MV-4-11 (cell line): ENCODE measurements around the gene SUN1.
"Not testable (repeated sequence)": the region's sequence is repeated elsewhere in the genome, so short reads cannot be mapped to it uniquely, and the experiment has no call there.

ENCODE experiments used
- DNase-seq: peaks from one replicate; lab custom pipeline; 2025; lab: John Stamatoyannopoulos, UW

The SUN1 gene

GRCh38 chr7:835485-836401, 3.5 kb downstream of the SUN1 start:
- peak; percentile 65 for DNase-seq

DNA sequence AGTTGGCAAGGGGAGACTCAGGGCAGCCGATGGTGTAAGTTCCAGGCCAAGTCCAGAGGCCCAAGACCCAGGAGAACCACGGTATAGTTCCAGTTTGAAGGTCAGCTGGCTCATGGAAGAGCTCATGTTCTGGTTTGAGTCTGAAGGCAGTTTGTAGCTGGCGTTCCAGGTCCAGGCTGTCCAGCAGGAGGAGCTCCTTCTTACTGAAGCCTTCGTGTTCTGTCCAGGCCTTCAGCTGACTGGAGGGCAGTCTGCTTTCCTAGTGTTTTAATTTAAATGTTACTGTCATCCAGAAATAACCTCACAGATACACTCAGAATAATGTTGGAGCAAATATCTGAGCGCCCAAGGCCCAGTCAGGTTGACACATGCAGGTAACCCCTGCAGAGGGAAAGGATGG, 4.2 kb downstream of the SUN1 start:
- DNase-seq, result peak; percentile 19

DNA sequence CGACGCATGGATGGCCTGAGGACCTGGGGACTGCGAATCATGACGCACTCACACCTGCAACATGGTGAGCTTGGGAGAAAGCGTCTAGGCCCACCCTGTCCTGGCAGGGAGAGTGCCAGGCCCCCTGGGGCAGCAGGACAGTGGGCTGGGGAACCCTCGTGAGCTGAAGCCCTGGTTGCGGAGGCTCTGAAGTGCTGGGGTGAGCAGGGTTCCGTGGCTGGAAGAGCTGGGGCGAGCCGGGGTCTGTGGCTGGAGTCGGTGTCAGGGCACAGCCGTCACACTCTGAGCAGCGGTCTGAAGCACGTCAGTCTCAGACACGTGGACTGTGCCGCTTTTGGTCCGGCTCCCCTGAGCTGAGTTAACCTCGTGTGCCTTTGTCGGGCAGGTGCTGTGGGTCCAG, 4.7 kb downstream of the SUN1 start:
- no peak for DNase-seq

DNA sequence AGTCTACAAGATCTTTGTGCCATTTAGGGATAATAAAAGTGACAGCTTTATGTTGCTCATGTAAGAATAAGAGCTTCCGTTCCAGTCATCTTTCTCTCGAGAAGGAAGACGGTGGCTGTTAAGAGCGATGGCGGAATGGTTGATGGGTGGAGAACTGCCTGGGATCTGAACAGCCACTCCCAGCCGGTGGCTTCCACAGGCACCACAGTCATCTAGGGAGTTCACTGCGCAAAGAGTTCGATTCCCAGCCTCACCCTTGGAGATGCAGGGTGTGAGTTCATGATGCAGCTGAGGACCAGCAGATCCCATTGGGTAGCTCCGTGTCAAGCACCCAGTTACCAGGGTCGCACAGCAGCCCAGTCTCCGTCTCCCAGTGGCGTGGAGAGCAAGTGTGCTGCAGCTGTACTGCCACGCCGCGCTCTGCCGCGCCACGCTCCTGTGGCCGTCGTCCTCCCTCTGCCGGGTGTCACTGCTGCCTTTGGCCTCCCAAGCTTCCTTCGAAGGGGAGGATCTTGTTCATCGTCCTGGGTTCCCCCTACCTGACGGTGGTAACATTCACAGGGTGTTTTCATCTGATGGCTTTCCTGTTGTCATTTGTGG, 7.8 kb downstream of the SUN1 start:
- no peak for DNase-seq

GRCh38 chr7:841943-842342, 9.7 kb downstream of the SUN1 start:
- DNase-seq, result no peak

DNA sequence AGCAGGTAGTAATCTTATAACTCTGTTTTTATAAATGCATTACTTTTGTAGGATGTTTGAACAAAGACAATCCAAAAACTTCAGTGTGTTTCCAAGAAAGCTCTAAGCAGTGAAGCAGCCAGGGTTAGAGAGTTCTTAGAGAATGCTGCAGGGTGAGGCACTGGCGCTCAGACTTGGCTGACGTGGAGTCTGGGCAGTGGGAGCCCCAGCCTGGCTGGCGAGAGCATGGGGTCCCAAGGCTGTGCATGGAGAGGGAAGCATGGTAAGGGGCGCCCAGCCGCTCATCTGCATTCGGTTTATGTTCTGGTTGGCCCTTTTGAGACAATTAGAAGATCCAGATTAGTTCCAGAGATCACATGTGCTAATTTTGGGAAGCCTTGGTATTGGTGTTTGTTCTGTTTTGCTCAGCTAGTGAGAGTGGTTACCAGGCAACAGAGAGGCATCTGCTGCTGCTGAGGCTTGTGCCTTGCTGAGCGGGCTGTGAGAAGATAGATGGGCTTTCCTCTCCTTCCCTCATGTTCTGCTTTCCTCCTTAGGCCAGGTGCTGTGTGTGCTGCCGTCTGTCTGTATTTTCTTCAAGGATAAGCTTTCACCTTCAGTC, 10.3 kb downstream of the SUN1 start:
- no peak for DNase-seq

DNA sequence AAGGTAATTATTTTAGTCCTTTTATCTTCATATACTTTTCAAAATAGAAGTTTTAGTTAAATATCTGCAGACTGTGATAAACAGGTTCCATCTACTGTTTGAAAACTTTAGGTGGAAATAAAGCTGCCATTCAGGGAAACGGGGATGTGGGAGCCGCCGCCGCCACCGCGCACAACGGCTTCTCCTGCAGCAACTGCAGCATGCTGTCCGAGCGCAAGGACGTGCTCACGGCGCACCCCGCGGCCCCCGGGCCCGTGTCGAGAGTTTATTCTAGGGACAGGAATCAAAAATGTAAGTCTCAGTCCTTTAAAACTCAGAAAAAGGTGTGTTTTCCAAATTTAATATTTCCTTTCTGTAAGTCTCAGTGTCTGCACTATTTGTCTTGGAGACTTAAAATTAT, 11.0 kb downstream of the SUN1 start:
- no peak for DNase-seq

DNA sequence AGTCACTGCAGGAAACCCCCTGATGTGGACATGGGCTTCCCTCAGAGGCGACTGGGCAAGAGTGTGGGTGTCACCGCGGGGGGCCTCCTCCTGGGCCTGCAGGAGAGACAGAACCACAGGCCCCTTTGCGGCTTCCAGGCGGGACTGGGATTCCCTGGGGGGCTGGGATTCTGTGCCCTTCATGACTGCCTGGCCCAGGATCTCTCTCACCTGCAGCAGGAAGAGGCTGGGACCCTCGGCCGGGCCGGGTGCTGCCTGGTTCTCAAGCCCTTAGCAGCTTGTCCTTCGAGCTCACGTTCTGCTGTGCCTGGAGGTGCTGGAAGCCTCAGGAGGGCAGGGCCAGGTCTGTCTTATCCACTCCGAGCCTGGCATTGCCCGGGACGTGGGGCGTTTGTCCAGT, 11.8 kb downstream of the SUN1 start:
- DNase-seq, result no peak

DNA sequence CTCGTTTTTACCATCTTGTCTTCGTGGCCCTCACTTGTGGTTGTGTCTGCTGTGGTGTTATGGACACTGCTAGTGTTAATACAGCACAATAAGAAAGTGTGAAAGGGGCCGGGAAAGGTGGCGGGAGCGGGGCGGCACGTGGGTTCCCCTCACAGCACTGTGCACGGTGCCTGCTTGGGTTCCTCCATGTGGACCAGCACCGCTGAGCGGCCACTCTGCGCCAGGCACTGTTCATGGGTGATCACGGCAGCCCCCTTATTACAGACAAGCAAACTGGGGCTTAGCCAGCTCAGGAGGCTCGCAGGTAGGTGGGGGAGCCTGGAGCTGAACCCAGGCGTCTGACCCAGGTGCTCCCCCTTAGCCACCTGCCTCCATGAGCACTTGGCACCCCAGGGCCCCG, 12.2 kb downstream of the SUN1 start:
- no peak for DNase-seq

GRCh38 chr7:845091-845490, 12.8 kb downstream of the SUN1 start:
- no peak for DNase-seq

DNA sequence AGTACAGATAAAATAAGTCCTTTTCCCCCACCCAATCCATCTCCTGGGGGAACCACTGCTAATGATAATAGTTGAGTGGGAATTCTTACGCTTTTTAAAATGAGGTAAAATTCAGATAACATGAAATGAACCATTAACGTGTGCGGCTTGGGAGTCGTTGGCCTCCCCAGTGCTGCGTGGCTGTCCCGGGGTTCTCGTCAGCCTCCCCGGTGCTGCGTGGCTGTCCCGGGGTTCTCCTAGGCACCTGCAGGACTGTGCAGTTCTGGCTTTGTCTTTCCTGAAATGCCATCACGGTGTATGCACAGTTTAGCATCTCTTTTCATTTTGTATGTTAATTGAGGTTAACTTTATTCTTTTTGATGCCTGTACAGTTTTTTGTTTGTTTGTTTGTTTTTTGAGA, 13.5 kb downstream of the SUN1 start:
- no peak for DNase-seq

- not testable (repeated sequence) for DNase-seq
Measured at GRCh38 chr7:846958-847650, 14.8 kb downstream of the SUN1 start.

GRCh38 chr7:847728-848127, 15.5 kb downstream of the SUN1 start:
- not testable (repeated sequence) for DNase-seq

GRCh38 chr7:849145-849544, 16.9 kb downstream of the SUN1 start:
- no peak for DNase-seq

DNA sequence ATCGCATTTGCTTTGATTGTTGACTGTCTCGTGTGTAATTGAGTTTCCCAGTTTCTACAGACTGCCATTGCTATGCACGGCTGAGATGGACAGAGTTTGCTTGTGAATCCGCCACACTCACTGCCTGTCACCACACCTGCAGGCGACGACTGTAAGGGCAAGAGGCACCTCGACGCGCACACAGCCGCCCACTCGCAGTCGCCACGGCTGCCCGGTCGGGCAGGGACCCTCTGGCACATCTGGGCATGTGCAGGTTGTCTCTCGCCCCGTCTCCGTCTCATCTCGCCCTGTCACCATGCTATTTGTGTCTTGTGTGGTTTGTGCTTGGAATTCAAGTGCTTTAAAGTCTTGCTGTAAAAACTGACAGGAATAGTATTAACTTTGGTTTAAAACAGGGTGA, 17.5 kb downstream of the SUN1 start:
- DNase-seq, result no peak

DNA sequence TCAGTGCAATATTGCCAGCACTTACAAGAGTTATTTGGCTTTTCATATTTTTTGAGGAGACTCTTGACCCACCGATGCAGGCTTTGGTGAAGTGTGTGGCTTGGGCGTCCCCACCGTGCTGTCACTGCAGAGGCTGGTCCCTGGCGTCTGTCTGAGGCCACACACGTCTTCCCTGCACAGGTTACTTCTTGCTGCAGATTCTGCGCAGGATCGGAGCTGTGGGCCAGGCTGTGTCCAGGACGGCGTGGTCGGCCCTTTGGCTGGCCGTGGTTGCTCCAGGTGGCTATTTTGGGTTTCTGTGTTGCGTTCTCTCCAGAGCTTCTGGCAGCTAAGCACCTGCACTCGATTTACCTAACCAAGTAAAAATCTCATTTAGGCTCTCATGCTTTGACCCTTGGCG, 18.9 kb downstream of the SUN1 start:
- DNase-seq, result no peak

DNA sequence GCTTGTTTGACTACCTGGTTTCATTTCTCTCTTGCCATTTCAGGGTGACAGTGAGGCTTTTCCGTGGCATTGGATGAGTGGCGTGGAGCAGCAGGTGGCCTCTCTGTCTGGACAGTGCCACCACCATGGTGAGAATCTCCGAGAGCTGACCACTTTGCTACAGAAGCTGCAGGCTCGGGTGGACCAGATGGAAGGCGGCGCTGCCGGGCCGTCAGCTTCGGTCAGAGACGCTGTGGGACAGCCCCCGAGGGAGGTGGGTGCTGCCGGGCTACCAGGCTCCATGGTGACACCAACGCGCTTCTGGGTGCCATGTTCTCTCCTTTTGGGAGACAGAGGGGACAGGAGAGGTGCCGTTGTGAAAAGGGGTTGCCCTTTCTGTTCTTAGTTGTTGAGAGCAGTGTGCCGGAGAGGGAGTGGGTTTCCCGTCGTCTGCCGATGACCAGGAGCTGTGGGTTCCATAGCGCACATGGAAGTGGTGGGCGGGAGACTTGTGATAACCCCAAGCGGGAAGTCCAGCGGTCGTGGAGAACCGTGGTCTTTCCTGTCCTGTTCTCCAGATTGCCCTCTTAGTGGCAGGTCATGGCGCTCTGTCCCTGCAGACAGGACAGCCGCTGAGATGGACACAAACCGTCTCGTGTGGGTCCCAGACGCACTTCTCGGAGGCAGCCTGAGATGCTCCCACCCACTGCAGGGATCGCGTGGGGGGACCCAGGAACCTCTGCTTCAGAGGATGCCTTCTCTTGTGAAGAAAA, 21.3 kb downstream of the SUN1 start:
- DNase-seq, result no peak

GRCh38 chr7:854118-854775, 22.0 kb downstream of the SUN1 start:
- no peak for DNase-seq

DNA sequence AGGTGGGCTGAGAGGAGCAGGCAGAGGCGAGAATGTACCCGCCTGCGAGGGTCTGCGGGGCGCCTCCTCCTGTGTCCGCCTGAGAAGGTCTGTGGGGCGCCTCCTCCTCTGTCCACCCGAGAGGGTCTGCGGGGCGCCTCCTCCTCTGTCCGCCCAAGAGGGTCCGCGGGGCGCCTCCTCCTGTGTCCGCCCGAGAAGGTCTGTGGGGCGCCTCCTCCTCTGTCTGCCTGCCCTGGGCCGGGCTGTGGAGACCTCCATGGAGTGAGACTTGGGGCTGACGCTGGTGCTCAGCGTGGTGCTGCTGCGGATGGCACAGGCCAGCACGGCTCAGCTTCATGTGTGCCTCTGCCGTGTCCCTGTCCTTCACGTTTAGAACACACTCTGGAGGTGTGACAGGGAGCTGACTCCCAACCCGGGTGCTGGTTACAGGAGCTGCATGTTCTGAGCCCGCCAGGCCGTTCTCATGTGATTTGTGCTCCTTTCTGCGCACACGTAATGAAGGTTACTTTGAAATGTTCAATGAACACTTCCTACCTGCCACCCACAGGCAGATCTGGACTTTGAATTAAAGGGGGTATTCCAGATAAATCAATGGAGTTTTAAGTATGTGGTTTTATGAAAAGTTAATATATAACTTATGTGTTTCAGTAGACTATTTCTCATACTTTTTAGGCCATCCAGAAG, 23.6 kb downstream of the SUN1 start:
- no peak for DNase-seq

DNA sequence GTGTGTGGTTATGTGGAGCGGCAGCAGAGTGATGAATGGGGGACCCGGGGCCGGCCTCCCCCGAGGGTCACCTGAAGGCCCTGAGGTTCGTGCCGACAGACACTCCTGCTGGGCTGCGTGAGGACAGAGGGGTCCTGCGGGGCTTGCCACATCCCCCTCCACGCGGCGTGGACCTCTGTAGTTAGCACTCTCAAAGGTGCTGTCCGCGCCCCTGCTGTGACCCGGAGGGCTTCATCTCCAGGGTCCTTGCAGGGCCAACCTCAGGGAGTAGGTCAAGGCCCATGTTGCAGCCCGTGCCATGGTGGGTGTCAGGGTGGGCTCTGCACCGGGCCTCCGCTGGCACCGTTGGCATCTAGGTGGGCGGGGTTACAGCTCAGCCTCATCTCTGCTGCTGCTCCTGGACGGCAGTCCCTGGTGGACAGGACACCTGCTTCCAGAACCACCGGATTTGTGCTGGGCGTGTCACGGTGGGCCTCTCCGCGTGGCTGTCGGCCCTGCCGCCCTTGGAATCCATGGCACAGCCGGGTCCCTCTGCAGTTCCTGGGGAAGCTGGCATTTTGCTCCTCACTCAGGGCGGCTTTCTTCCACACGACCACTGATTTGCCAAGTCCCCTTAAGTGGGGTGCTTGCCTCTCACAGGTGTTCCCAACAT, 24.3 kb downstream of the SUN1 start:
- DNase-seq, result no peak
